Mammary epithelial cell (primary cell): ENCODE results near the gene FAM13A.

ENCODE experiments used
- EZH2 ChIP-seq: IDR thresholded peaks from 2 replicates; pipeline ENCODE4 v1.6.1; 2012; ENCODE audit warnings: low read length, inconsistent platforms, borderline replicate concordance
- TF ChIP-seq, protein P1 (sequence below), 2 donors: IDR thresholded peaks in 1 of 2; conservative IDR thresholded peaks in 1 of 2; 2 replicates each; pipeline ENCODE4 v1.5.1; 2011 to 2012; ENCODE audit warnings: inconsistent platforms in 2 of 2, low read length in 2 of 2, mild to moderate bottlenecking in 2 of 2, control low read depth in 1 of 2, low read depth in 1 of 2; ENCODE audit not compliant: insufficient read depth in 1 of 2; ENCODE audit errors: extremely low read depth in 1 of 2

GRCh38 chr4:88957570-88957969 is 99.4 kb downstream of the FAM13A start:
- TF ChIP-seq, protein P1, sequence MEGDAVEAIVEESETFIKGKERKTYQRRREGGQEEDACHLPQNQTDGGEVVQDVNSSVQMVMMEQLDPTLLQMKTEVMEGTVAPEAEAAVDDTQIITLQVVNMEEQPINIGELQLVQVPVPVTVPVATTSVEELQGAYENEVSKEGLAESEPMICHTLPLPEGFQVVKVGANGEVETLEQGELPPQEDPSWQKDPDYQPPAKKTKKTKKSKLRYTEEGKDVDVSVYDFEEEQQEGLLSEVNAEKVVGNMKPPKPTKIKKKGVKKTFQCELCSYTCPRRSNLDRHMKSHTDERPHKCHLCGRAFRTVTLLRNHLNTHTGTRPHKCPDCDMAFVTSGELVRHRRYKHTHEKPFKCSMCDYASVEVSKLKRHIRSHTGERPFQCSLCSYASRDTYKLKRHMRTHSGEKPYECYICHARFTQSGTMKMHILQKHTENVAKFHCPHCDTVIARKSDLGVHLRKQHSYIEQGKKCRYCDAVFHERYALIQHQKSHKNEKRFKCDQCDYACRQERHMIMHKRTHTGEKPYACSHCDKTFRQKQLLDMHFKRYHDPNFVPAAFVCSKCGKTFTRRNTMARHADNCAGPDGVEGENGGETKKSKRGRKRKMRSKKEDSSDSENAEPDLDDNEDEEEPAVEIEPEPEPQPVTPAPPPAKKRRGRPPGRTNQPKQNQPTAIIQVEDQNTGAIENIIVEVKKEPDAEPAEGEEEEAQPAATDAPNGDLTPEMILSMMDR (conservative IDR thresholded peaks at IDR 0.05 in 1 of 2, IDR thresholded peaks at IDR 0.05 in 1 of 2; ENCODE audit: extremely low read depth in 1 of 2, insufficient read depth in 1 of 2, low read depth in 1 of 2, low read length in 2 of 2) = no peak
- TF ChIP-seq EZH2 = no peak
